GM12878 (cell line): ENCODE results near the gene MAP7D2. TPM values are rescaled to one million over a fixed set of nuclear protein-coding genes. Genes with fewer than 3 reads are reported as not detected.

Experiments
- ATAC-seq: fragments of 200-7000 bp; cut with Tn5 transposase; 3 replicates; pipeline ENCODE4 v1.9.1; 2020; ENCODE audit warnings: mild to moderate bottlenecking, moderate library complexity
- BruUV-seq: library from RNA; stranded (reverse); fragments of 400-500 nt; replicated peaks from 2 replicates; lab custom pipeline; 2021; lab: Mats Ljungman, UMichigan
- CTCF ChIA-PET: fragments of 300-600 bp; sonication (Branson Sonifier 250); formaldehyde crosslinking; extraction: SDS; loops from one replicate; lab custom pipeline; 2021; ENCODE audit warnings: inconsistent platforms; lab: Yijun Ruan, JAX
- POLR2A ChIA-PET: fragments of 350-600 bp; formaldehyde crosslinking; extraction: SDS; loops from one replicate; lab custom pipeline; 2021; ENCODE audit warnings: inconsistent platforms; lab: Charles Lee
- RAD21 ChIA-PET: fragments of 300-600 bp; sonication (Branson Sonifier 250); formaldehyde crosslinking; loops from one replicate; lab custom pipeline; 2023; ENCODE audit warnings: antibody characterized with exemption; ENCODE audit not compliant: unreplicated experiment; lab: Charles Lee
- SMC1A ChIA-PET: fragments of 300-600 bp; sonication (Branson Sonifier 250); formaldehyde crosslinking; loops from one replicate; lab custom pipeline; 2023; ENCODE audit not compliant: unreplicated experiment, uncharacterized antibody; lab: Charles Lee
- DNase-seq: peaks from one replicate; pipeline ENCODE4 v3.0.0-alpha.2; 2011; ENCODE audit warnings: low read depth, low spot score
- FAIRE-seq: peaks from 3 replicates; lab custom pipeline; 2011; peaks lifted over from hg19 to GRCh38; lab: Jason Lieb, UNC
- H2AFZ ChIP-seq: 2 replicates; pipeline ENCODE4 v1.6.0; 2011; ENCODE audit warnings: low read depth, low read length, control low read depth; ENCODE audit not compliant: control insufficient read depth
- H3K27ac ChIP-seq: 2 replicates; pipeline ENCODE4 v1.5.1; 2011; ENCODE audit warnings: control low read depth; ENCODE audit not compliant: control insufficient read depth, insufficient read depth
- H3K27me3 ChIP-seq, 2 experiments: replicated peaks in 1 of 2; 2 replicates each; pipeline versions ENCODE4 v1.6.0 to v1.6.1; 2011; ENCODE audit warnings: low read length in 1 of 2; ENCODE audit not compliant: control insufficient read depth in 2 of 2, insufficient read depth in 2 of 2
- H3K36me3 ChIP-seq, 2 experiments: 2 replicates each; pipeline ENCODE4 v1.5.1; 2011; ENCODE audit warnings: low read length in 1 of 2; ENCODE audit not compliant: control insufficient read depth in 2 of 2, insufficient read depth in 2 of 2
- H3K4me1 ChIP-seq: 2 replicates; pipeline ENCODE4 v1.6.1; 2011; ENCODE audit warnings: mild to moderate bottlenecking, low read length, moderate library complexity, mixed read lengths; ENCODE audit not compliant: control insufficient read depth, insufficient read depth
- H3K4me2 ChIP-seq: 2 replicates; pipeline ENCODE4 v1.6.0; 2011; ENCODE audit warnings: control low read depth; ENCODE audit not compliant: control insufficient read depth, insufficient read depth
- H3K4me3 ChIP-seq: fragments of 200-600 bp; sonication (generic); 2 replicates; pipeline ENCODE4 v1.5.1; 2016
- H3K79me2 ChIP-seq: 2 replicates; pipeline ENCODE4 v1.6.0; 2011; ENCODE audit warnings: low read length; ENCODE audit not compliant: control insufficient read depth, insufficient read depth
- H3K9ac ChIP-seq: 2 replicates; pipeline ENCODE4 v1.8.0; 2011; ENCODE audit warnings: low read length, control low read depth, mixed read lengths; ENCODE audit not compliant: control insufficient read depth, insufficient read depth
- H3K9me3 ChIP-seq: replicated peaks from 3 replicates; pipeline ENCODE4 v1.5.1; 2011; ENCODE audit warnings: mild to moderate bottlenecking, low read length; ENCODE audit not compliant: control insufficient read depth, insufficient read depth
- H4K20me1 ChIP-seq: 2 replicates; pipeline ENCODE4 v1.6.0; 2011; ENCODE audit not compliant: control insufficient read depth, insufficient read depth
- BHLHE40 ChIP-seq, 2 experiments: fragments of 450-650 bp in 1 of 2; IDR thresholded peaks; 2 replicates each; pipeline ENCODE4 v1.6.1; 2011 to 2017; ENCODE audit warnings: low read depth in 2 of 2, borderline replicate concordance in 1 of 2, improper control_type of control experiment in 1 of 2, low read length in 1 of 2, mild to moderate bottlenecking in 1 of 2
- CHD2 ChIP-seq: IDR thresholded peaks from 2 replicates; pipeline ENCODE4 v1.6.1; 2011; ENCODE audit warnings: low read depth, low read length, improper control_type of control experiment, borderline replicate concordance
- EED ChIP-seq: sonication (generic); IDR thresholded peaks from 2 replicates; pipeline ENCODE4 v1.6.1; 2016; ENCODE audit warnings: antibody characterized with exemption, low read depth
- EZH2 ChIP-seq: IDR thresholded peaks from 2 replicates; pipeline ENCODE4 v1.6.1; 2012; ENCODE audit warnings: low read depth, mild to moderate bottlenecking, control low read depth, inconsistent platforms, low read length, borderline replicate concordance; ENCODE audit not compliant: control insufficient read depth
- FOS ChIP-seq: IDR thresholded peaks from 3 replicates; pipeline ENCODE4 v1.6.1; 2011; ENCODE audit warnings: borderline replicate concordance; ENCODE audit not compliant: insufficient read length; ENCODE audit errors: extremely low read depth
- JUNB ChIP-seq: IDR thresholded peaks from 2 replicates; pipeline ENCODE4 v1.6.1; 2016; ENCODE audit warnings: antibody characterized with exemption, mild to moderate bottlenecking
- MEF2A ChIP-seq: IDR thresholded peaks from 2 replicates; pipeline ENCODE4 v1.6.1; 2011; ENCODE audit warnings: low read depth, mild to moderate bottlenecking, low read length, moderate library complexity; ENCODE audit not compliant: insufficient read depth
- MTA3 ChIP-seq: IDR thresholded peaks from 2 replicates; pipeline ENCODE4 v1.6.1; 2012; ENCODE audit warnings: low read length, inconsistent platforms, borderline replicate concordance
- NR2F1 ChIP-seq: fragments of 450-650 bp; conservative IDR thresholded peaks from 2 replicates; pipeline ENCODE4 v1.6.1; 2017; ENCODE audit warnings: mild to moderate bottlenecking
- PML ChIP-seq: IDR thresholded peaks from 2 replicates; pipeline ENCODE4 v1.6.1; 2012; ENCODE audit warnings: low read length, inconsistent platforms
- SMAD5 ChIP-seq: IDR thresholded peaks from 2 replicates; pipeline ENCODE4 v1.6.1; 2016; ENCODE audit warnings: antibody characterized with exemption, low read depth
- ZNF217 ChIP-seq: fragments of 450-650 bp; IDR thresholded peaks from 2 replicates; pipeline ENCODE4 v1.6.1; 2017; ENCODE audit warnings: antibody characterized with exemption, mild to moderate bottlenecking
- ZNF24 ChIP-seq: fragments of 450-650 bp; IDR thresholded peaks from 2 replicates; pipeline ENCODE4 v1.6.1; 2017; ENCODE audit warnings: antibody characterized with exemption, mild to moderate bottlenecking
- ZNF592 ChIP-seq: fragments of 450-650 bp; IDR thresholded peaks from 2 replicates; pipeline ENCODE4 v1.6.1; 2017; ENCODE audit warnings: mild to moderate bottlenecking, moderate library complexity
- ZZZ3 ChIP-seq: IDR thresholded peaks from 2 replicates; pipeline ENCODE4 v1.6.1; 2011; ENCODE audit warnings: low read depth; ENCODE audit not compliant: control insufficient read depth, insufficient read length
- WGBS: methylation state at CpG from one replicate; pipeline ENCODE4 v1.1.6; 2016; ENCODE audit warnings: low lambda C conversion rate; ENCODE audit not compliant: insufficient replicate concordance, insufficient coverage; ENCODE audit errors: missing lambda C conversion rate; 5-methylcytosine and 5-hydroxymethylcytosine counted together
- in situ Hi-C: fragments of 300-500 bp; cut with MboI; formaldehyde crosslinking; loops from 9 replicates; pipeline ENCODE4 v1.14.3; 2018; ENCODE audit warnings: mixed read lengths
- intact Hi-C: fragments of 100-400 bp; cut with micrococcal nuclease; formaldehyde crosslinking; loops from one replicate; pipeline ENCODE4 v1.14.2; 2022; ENCODE audit not compliant: unreplicated experiment
- polyA plus RNA-seq, 11 experiments: library from polyadenylated mRNA; depleted of rRNA in 4 of 11; unstranded in 6 of 11; stranded (reverse) in 5 of 11; fragments of >200 nt; fragmentation: Nextera tagmentation in 4 of 11; fragmentation: Illumina TruSeq in 1 of 11; extraction: Ambion mirVana in 4 of 11; extraction: Trizol in 1 of 11; gene quantifications; 1 replicate in 1 of 11; 2 replicates in 10 of 11; pipeline versions ENCODE4 v1.2.1 to v1.2.3, GENCODE V29; 2011 to 2016; ENCODE audit warnings: inconsistent platforms in 2 of 11, missing spikeins in 2 of 11, low read depth in 1 of 11
- total RNA-seq, 4 experiments: library from RNA; depleted of rRNA in 3 of 4; stranded (reverse); fragments of >200 nt in 3 of 4; fragmentation: Illumina TruSeq in 1 of 4; extraction: Trizol in 1 of 4; gene quantifications; 2 replicates each; pipeline versions ENCODE4 v1.2.1 to v1.2.3, GENCODE V29; 2013 to 2021

Gene MAP7D2
- total and polyA plus RNA-seq, 10 of the 15 experiments (the other 5 are each of a cell fraction or from before 2014, with no cell fraction given), result 0.06 to 18.4 (median 0.22) TPM

- H3K4me2 ChIP-seq, result no peak overlapping the region
- H2AFZ ChIP-seq, result no peak overlapping the region
- H4K20me1 ChIP-seq, result no peaks in the 10 kb centered on the region
- no peak for TF ChIP-seq MTA3
- TF ChIP-seq PML, result no peak
- no peak for TF ChIP-seq NR2F1
- TF ChIP-seq ZNF24, result no peak
- no peak for TF ChIP-seq FOS
- no peak for TF ChIP-seq MEF2A
- TF ChIP-seq CHD2, result no peak
- TF ChIP-seq BHLHE40 (IDR thresholded peaks at IDR 0.05; ENCODE audit: borderline replicate concordance in 1 of 2, low read depth in 2 of 2, low read length in 1 of 2), result no peak
- TF ChIP-seq, all 136 proteins: peak for 0
- Histone ChIP-seq H3K4me3 (no peak overlapping the region), H3K27me3 (no peaks in the 10 kb centered on the region), H3K79me2 (no peaks in the 10 kb centered on the region), H3K9me3 (no peaks in the 10 kb centered on the region), H3K27ac (no peak overlapping the region), H3K9ac (no peak overlapping the region), H3K4me1 (no peaks in the 10 kb centered on the region), H3K36me3 (no peaks in the 10 kb centered on the region)
- ATAC-seq (no peak), DNase-seq (no peak), FAIRE-seq (no peak)
- CTCF ChIA-PET, result no interaction called here
- SMC1A ChIA-PET, result interaction anchor here (1.8 kb wide), 1 partner anchor 56 kb away, joined by 4 read pairs; no protein-coding TSS in a partner anchor
- RAD21 ChIA-PET, result no interaction called here
- 52% methylated on average over 2 of the region's 2 CpGs for WGBS
- in situ Hi-C loops, result no loop called here
- POLR2A ChIA-PET, result no interaction called here
- BruUV-seq, result no TSS peak
- intact Hi-C loops, result no loop called here
These were observed 110.8 kb downstream of the MAP7D2 start for GRCh38 chrX:20005883-20006282.

GRCh38 chrX:20001588-20001987 lies 115.1 kb downstream of the MAP7D2 start:
- no TSS peak for BruUV-seq
- WGBS, result 51% methylated on average over 4 of the region's 4 CpGs
- ATAC-seq (no peak), FAIRE-seq (no peak), DNase-seq (no peak)
- Histone ChIP-seq H3K4me2 (no peak overlapping the region), H3K9me3 (no peaks in the 10 kb centered on the region), H3K79me2 (no peaks in the 10 kb centered on the region), H4K20me1 (no peaks in the 10 kb centered on the region), H3K36me3 (no peaks in the 10 kb centered on the region), H3K4me3 (no peak overlapping the region), H3K9ac (no peak overlapping the region), H3K27ac (no peak overlapping the region), H3K27me3 (no peaks in the 10 kb centered on the region), H3K4me1 (no peaks in the 10 kb centered on the region), H2AFZ (no peak overlapping the region)
- intact Hi-C loops (no loop called here), in situ Hi-C loops (no loop called here)
- SMC1A ChIA-PET, result no interaction called here
- POLR2A ChIA-PET, result no interaction called here
- RAD21 ChIA-PET, result no interaction called here
- CTCF ChIA-PET, result interaction anchor here (1.3 kb wide), 1 partner anchor 97 kb away, joined by 3 read pairs; no protein-coding TSS in a partner anchor
- no peak for TF ChIP-seq JUNB
- no peak for TF ChIP-seq ZNF217
- TF ChIP-seq ZZZ3, result no peak
- TF ChIP-seq SMAD5, result no peak
- TF ChIP-seq EZH2, result no peak
- TF ChIP-seq ZNF592, result no peak
- TF ChIP-seq MTA3, result no peak
- no peak for TF ChIP-seq EED
- no peak for TF ChIP-seq NR2F1
